Left lung (tissue), 10 donors: ENCODE measurements around the gene CNTN5. TPM values are rescaled to one million over a fixed set of nuclear protein-coding genes. Genes with fewer than 3 reads are reported as not detected.

ENCODE experiments used
- ATAC-seq: fragments of 200-7000 bp; cut with Tn5 transposase; one replicate; pipeline ENCODE4 v1.9.1; 2020; ENCODE audit warnings: moderate library complexity
- DNase-seq, 4 donors: peaks; one replicate each; pipeline ENCODE4 v3.0.0-alpha.2; 2013 to 2020
- H3K27ac ChIP-seq, 2 donors: fragments of 200-600 bp; sonication (generic) in 1 of 2; one replicate each; pipeline versions ENCODE4 v1.5.0 to v1.8.0; 2020 to 2021
- H3K27me3 ChIP-seq, 2 donors: fragments of 200-600 bp; sonication (generic) in 1 of 2; one replicate each; pipeline versions ENCODE4 v1.5.0 to v1.8.0; 2020 to 2021
- H3K36me3 ChIP-seq, 2 donors: fragments of 200-600 bp; sonication (generic) in 1 of 2; one replicate each; pipeline versions ENCODE4 v1.5.0 to v1.8.0; 2020 to 2021
- H3K4me1 ChIP-seq, 2 donors: fragments of 200-600 bp; one replicate each; pipeline ENCODE4 v1.8.0; 2021
- H3K4me3 ChIP-seq, 2 donors: fragments of 200-600 bp; sonication (generic) in 1 of 2; one replicate each; pipeline versions ENCODE4 v1.5.0 to v1.8.0; 2020 to 2021; ENCODE audit warnings: mild to moderate bottlenecking in 1 of 2
- H3K9me3 ChIP-seq, 2 donors: fragments of 200-600 bp; sonication (generic) in 1 of 2; one replicate each; pipeline versions ENCODE4 v1.5.0 to v1.8.0; 2020 to 2021
- CTCF ChIP-seq, 2 donors: fragments of 200-600 bp; sonication (generic) in 1 of 2; IDR thresholded peaks; one replicate each; pipeline versions ENCODE4 v1.5.0 to v1.8.0; 2021; ENCODE audit warnings: antibody characterized with exemption in 2 of 2
- intact Hi-C, 2 donors: fragments of 100-400 bp; cut with DNase I; formaldehyde crosslinking; loops; one replicate each; pipeline versions ENCODE4 v1.11.2 to v1.14.2; 2022
- polyA plus RNA-seq, 6 donors: library from polyadenylated mRNA; unstranded; fragments of 120-200 nt; gene quantifications; one replicate each; pipeline ENCODE4 v1.2.1, GENCODE V29; 2013; ENCODE audit not compliant: insufficient read length in 6 of 6
- total RNA-seq, 2 donors: library from RNA; stranded (reverse); fragmentation: NEBNext Ultra II Directional; extraction: Animal tissue kit (Norgen Biotek cat#: 25700); gene quantifications; one replicate each; pipeline ENCODE4 v1.2.1, GENCODE V29; 2021
- donor health status: DM: no; HTN: yes; CAD: no.
- donor health status: DM: no; HTN: no; CAD: no.

The CNTN5 gene
- total and polyA plus RNA-seq, 8 donors = 0.08 to 0.34 (median 0.24) TPM; not detected in 1

GRCh38 chr11:99307510-99308088 lies 286.9 kb downstream of the CNTN5 start:
- Histone ChIP-seq H3K36me3 (no peaks in the 10 kb centered on the region), H3K27me3 (no peaks in the 10 kb centered on the region), H3K4me3 (no peak overlapping the region), H3K9me3 (no peaks in the 10 kb centered on the region), H3K4me1 (no peaks in the 10 kb centered on the region), H3K27ac (no peak overlapping the region)
- intact Hi-C loops = no loop called here
- TF ChIP-seq CTCF (IDR thresholded peaks at IDR 0.05) = no peak
- no peak for DNase-seq
- no peak for ATAC-seq

GRCh38 chr11:99311870-99312269 lies 291.1 kb downstream of the CNTN5 start:
- DNase-seq = no peak
- ATAC-seq = no peak

GRCh38 chr11:99316776-99317520 lies 296.2 kb downstream of the CNTN5 start:
- no peaks in the 10 kb centered on the region for H3K27me3 ChIP-seq
- DNase-seq = peak in 1 of 4 donors; percentile 6
- H3K36me3 ChIP-seq = no peaks in the 10 kb centered on the region
- intact Hi-C loops = no loop called here
- no peak for ATAC-seq
- no peak for TF ChIP-seq CTCF (IDR thresholded peaks at IDR 0.05)
- no peak overlapping the region for H3K27ac ChIP-seq
- no peak overlapping the region for H3K4me3 ChIP-seq
- H3K4me1 ChIP-seq = no peaks in the 10 kb centered on the region
- H3K9me3 ChIP-seq = no peaks in the 10 kb centered on the region

More at GRCh38 chr11:99311870-99312269, 291.1 kb downstream of the CNTN5 start:
- Histone ChIP-seq H3K9me3 (no peaks in the 10 kb centered on the region), H3K4me3 (no peak overlapping the region), H3K4me1 (no peaks in the 10 kb centered on the region), H3K36me3 (no peaks in the 10 kb centered on the region), H3K27ac (no peak overlapping the region), H3K27me3 (no peaks in the 10 kb centered on the region)
- intact Hi-C loops = no loop called here
- TF ChIP-seq CTCF (IDR thresholded peaks at IDR 0.05) = no peak

GRCh38 chr11:99320769-99321290 lies 300.1 kb downstream of the CNTN5 start:
- no peaks in the 10 kb centered on the region for H3K36me3 ChIP-seq
- no peaks in the 10 kb centered on the region for H3K27me3 ChIP-seq
- H3K4me1 ChIP-seq = no peaks in the 10 kb centered on the region
- H3K4me3 ChIP-seq = no peak overlapping the region
- H3K9me3 ChIP-seq = no peaks in the 10 kb centered on the region
- intact Hi-C loops = no loop called here
- no peak for TF ChIP-seq CTCF (IDR thresholded peaks at IDR 0.05)
- ATAC-seq (no peak), DNase-seq (no peak)
- no peak overlapping the region for H3K27ac ChIP-seq

- no peak for ATAC-seq
Observed at GRCh38 chr11:99325847-99326246, 305.1 kb downstream of the CNTN5 start.

More at GRCh38 chr11:99325847-99326246, 305.1 kb downstream of the CNTN5 start:
- no peak for DNase-seq
- intact Hi-C loops = no loop called here
- TF ChIP-seq CTCF (IDR thresholded peaks at IDR 0.05) = no peak
- Histone ChIP-seq H3K9me3 (no peaks in the 10 kb centered on the region), H3K4me3 (no peak overlapping the region), H3K36me3 (no peaks in the 10 kb centered on the region), H3K27ac (no peak overlapping the region), H3K4me1 (no peaks in the 10 kb centered on the region), H3K27me3 (no peaks in the 10 kb centered on the region)
